ENCODE results near the gene UBTF.

UBTF gene

DNA sequence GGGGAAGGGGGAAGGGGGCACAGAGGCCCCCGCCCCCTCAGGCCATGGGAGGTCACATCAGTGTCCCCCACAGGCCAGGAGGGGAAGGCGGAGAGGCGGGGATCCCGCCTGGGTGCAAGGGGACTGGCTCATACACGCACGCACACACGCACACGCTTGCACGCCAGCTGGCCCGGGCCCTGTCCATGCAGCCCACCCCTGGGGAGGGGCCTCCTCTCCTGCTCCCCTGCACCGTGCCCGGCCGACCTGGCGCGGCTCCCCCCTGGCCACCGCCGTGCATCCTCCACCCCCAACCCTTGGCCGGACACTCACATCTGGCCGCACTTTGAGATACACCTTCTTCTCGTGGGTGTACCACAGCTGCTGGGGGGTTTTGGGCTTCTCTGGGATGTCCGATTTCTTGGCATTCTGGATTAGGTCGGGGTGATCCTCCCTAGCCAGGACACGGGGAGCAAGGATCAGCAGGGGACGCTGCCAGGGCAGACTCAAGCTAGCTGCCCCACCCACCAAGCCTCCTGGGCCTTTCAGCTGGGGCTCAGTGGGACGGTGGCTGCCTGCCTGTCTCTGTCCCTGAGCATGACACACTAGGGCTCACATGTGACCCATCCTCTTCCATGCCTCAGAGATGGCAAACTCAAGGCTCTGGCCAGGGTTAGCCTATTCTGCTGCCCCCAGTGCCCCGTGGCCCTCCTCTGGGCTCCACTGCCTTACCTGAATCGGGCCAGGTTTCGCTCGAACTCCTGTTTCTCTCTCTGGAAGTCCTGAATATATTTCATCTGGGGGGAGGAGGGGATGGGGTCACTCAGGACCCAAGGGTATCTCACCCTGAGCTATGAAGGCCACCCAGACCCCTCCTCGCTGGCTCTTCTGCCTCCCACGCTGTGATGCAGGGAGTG, 6.7 kb downstream of the UBTF start:
- TF ChIP-seq, protein P1, sequence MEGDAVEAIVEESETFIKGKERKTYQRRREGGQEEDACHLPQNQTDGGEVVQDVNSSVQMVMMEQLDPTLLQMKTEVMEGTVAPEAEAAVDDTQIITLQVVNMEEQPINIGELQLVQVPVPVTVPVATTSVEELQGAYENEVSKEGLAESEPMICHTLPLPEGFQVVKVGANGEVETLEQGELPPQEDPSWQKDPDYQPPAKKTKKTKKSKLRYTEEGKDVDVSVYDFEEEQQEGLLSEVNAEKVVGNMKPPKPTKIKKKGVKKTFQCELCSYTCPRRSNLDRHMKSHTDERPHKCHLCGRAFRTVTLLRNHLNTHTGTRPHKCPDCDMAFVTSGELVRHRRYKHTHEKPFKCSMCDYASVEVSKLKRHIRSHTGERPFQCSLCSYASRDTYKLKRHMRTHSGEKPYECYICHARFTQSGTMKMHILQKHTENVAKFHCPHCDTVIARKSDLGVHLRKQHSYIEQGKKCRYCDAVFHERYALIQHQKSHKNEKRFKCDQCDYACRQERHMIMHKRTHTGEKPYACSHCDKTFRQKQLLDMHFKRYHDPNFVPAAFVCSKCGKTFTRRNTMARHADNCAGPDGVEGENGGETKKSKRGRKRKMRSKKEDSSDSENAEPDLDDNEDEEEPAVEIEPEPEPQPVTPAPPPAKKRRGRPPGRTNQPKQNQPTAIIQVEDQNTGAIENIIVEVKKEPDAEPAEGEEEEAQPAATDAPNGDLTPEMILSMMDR (conservative IDR thresholded peaks at IDR 0.05), result no peak
- TF ChIP-seq ZFX (IDR thresholded peaks at IDR 0.05), result no peak
- H3K27ac ChIP-seq, result no peak overlapping the region

DNA sequence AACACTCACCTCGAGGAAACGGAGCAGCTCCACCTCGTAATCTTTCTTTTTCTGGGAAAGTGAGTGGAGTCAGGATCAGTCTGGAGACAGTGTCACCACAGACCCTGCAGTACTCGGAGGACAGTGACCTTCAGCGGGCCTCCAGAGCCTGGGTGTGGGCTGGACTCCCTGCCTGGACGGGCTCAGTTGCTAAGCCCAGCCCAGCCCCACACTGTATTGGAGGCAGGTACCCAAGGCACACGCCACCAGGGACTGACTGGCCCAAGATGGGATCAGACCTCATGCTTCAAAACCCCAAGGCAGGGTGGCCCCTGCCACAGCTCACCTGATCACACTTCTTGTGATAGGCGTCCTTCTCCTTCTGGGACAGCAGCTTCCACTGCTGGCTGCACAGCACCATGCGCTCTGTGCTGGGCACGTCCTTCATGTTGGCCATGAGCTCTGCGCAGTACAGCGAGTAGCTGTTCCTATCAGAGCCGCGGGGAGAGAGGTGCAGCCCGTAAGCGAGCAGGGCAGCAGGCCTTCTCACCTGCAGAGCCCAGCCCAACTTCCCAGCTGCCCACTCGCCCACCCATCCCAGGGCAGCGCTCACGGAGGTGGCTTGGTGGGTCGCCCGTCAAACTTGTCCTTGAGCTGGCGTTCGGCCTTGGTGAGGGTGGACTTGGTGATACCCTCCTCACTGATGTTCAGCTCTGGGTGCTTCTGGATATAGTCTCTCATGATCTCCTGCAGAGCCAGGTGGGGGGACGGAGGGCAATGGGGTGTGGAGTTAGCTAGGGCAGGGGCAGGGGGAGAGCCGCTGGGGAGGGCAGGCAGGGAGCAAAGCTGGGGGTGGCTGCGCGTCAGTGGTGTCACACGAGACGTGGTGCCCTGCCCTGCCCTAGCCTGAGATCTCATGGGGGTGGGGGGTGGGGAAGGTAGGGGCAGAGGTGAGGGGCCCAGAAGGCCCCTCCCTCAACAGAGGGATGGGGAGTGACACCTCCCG, 7.9 kb downstream of the UBTF start:
- no peak overlapping the region for H3K27ac ChIP-seq
- TF ChIP-seq, protein P1 (conservative IDR thresholded peaks at IDR 0.05), result no peak
- TF ChIP-seq ZFX (IDR thresholded peaks at IDR 0.05), result no peak

DNA sequence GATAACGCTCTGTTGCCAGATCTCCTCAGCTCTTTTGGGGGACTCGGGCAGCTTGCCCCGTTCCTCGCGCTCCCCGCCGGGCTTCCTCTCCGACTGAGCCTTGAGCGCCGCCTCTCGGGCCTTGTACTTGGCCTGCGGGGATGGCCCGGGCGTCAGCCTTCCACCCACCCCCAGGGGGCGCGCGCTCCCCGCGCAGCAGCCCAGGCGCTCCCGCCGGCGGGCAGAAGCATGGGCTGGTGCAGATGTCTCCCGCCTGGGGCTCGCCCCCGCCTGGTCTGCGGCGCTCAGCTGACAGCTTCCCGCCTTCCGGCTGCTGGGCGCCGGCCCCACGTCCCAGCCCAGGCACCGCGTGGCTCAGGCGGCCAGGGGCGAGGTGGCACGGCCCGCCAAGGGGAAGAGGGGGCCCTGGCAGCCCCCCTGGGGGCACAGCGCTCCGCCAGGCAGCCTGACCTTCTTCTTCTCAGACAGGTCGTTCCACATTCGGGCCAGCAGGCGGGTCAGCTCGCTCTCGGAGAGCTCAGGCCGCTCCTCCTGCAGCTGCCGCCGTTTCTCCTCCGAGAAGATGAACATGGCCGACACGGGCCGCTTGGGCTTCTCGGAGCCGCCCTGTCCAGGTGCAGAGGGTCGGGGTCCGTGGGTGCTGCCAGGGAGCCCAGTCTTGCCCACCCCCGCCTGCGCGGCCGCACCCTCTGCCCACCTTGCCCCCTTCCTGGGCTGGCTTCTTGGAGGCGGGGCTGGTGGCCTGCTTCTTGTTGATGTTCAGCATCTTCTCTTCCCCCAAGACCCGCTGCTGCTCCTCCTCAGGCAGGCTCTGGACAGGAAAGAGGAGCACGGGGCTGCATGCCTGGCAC, 8.9 kb downstream of the UBTF start:
- TF ChIP-seq ZFX (IDR thresholded peaks at IDR 0.05), result no peak
- TF ChIP-seq, protein P1 (conservative IDR thresholded peaks at IDR 0.05), result peak; percentile 27
- no peak overlapping the region for H3K27ac ChIP-seq

DNA sequence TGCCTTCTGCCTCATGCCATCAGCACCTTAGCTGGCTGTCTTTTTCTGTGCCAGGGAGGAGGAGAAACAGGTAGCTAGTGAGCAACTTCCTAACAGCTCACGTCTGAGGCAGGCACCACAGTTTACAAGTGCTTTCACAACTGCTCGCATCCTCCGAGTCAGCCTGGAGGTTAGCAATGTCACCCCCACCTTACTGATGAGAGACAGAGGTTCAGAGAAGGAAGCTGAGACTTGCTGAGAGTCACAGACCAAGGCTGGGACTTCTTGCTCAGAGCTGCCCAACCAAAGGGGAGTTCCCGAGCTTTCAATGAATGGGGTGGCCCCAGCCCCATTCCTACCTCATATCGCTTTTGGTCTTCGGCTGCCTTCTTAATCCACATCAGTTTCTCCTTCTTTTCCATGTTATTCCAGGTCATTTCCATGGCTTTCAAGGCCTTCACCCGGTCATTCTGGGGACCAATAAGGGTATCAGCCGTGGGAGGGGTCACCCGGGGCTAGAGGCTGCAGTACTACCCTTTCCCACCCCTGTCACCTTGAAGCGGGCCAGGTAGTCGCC, 9.6 kb downstream of the UBTF start:
- TF ChIP-seq ZFX (IDR thresholded peaks at IDR 0.05), result no peak
- TF ChIP-seq, protein P1 (conservative IDR thresholded peaks at IDR 0.05), result no peak
- no peak overlapping the region for H3K27ac ChIP-seq

DNA sequence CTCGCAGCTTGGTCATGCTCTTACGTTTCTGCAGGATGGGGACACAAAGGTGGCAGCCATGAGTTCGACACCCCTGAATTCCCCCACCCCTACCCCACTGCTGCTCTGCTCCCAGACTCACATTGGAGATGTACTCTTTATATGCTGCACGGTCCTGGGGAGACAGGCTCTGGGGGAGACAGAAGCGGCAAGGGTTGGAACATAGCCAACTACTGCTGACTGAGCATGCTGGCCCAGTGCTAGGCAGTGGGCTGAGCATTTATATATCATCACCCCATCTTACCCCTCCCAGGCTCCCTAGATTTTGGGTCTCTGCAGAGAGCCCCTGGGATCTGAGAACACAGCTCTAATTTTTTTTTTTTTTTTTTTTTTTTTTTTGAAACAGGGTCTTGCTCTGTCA, 11.7 kb downstream of the UBTF start:
- TF ChIP-seq ZFX (IDR thresholded peaks at IDR 0.05), result no peak
- TF ChIP-seq, protein P1 (conservative IDR thresholded peaks at IDR 0.05), result no peak
- H3K27ac ChIP-seq, result no peak overlapping the region

DNA sequence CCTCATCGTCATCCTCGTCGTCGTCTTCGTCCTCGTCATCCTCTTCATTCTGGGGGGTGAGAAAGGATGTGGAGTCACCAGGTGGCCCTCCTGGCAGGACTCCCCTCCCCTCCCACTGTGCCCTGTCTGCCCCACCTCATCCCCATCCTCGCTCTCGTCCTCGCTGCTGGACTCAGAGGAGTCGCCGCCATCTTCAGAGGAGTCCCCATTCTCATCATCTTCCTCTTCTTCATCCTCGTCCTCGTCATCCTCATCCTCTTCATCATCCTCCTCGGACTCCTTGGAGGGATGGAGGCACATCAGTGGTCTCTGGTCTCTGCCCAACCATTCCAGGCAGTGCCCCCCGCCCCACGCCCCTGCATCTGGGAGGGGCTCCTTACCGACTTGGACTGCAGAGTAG, 12.2 kb downstream of the UBTF start:
- TF ChIP-seq ZFX (IDR thresholded peaks at IDR 0.05), result no peak
- TF ChIP-seq, protein P1 (conservative IDR thresholded peaks at IDR 0.05), result no peak
- H3K27ac ChIP-seq, result no peak overlapping the region
